Muscle of back (tissue), 11 donors: ENCODE results near the gene DNAH3. TPM values are rescaled to one million over a fixed set of nuclear protein-coding genes. Genes with fewer than 3 reads are reported as not detected.
A peak's percentile ranks its signal among the peaks of the same experiment; 100 is the strongest.
"Not testable (repeated sequence)": the region's sequence is repeated elsewhere in the genome, so short reads cannot be mapped to it uniquely, and the experiment has no call there.

Source experiments
- DNase-seq, 3 donors: peaks; one replicate each; pipeline versions ENCODE4 v3.0.0 to v3.0.0-alpha.2; 2013
- polyA plus RNA-seq, 10 donors: library from polyadenylated mRNA; unstranded; fragments of 120-200 nt; gene quantifications; one replicate each; pipeline ENCODE4 v1.2.1, GENCODE V29; 2013; ENCODE audit not compliant: insufficient read length in 10 of 10

DNAH3 gene
- polyA plus RNA-seq, 10 donors: 0.03 to 0.54 (median 0.25) TPM

GRCh38 chr16:21167929-21168602, 17.4 kb upstream of the DNAH3 start:
- no peak for DNase-seq

- peak in 1 of 3 donors; percentile 54 for DNase-seq
Observed at GRCh38 chr16:21167360-21167759, 16.7 kb upstream of the DNAH3 start.

- no peak for DNase-seq
Observed at GRCh38 chr16:21166561-21166961, 15.9 kb upstream of the DNAH3 start.

GRCh38 chr16:21164521-21165168, 14.0 kb upstream of the DNAH3 start:
- DNase-seq: no peak

GRCh38 chr16:21163576-21163975, 12.9 kb upstream of the DNAH3 start:
- DNase-seq: no peak

GRCh38 chr16:21162661-21163151, 12.1 kb upstream of the DNAH3 start:
- peak; percentile 66 to 76 (median 75) for DNase-seq

- no peak for DNase-seq
Observed at GRCh38 chr16:21161211-21161610, 10.6 kb upstream of the DNAH3 start.

GRCh38 chr16:21160276-21160675, 9.6 kb upstream of the DNAH3 start:
- no peak for DNase-seq

- DNase-seq: peak in 2 of 3 donors; percentile 37 to 72
Observed at GRCh38 chr16:21159281-21159951, 8.8 kb upstream of the DNAH3 start.

GRCh38 chr16:21158208-21159110, 7.8 kb upstream of the DNAH3 start, which contains the start of gene LDAF1:
TSS of gene LDAF1 (plus strand) at chr16:21158674. CDS start at chr16:21161183, 2,509 bp downstream.
- peak; percentile 72 to 91 (median 84) for DNase-seq

GRCh38 chr16:21157632-21158031, 7.0 kb upstream of the DNAH3 start:
- no peak for DNase-seq

- DNase-seq: peak; percentile 69 to 76 (median 74)
Observed at GRCh38 chr16:21156767-21157467, 6.3 kb upstream of the DNAH3 start.

GRCh38 chr16:21156011-21156410, 5.4 kb upstream of the DNAH3 start:
- DNase-seq: not testable (repeated sequence)

GRCh38 chr16:21153124-21153729, 2.6 kb upstream of the DNAH3 start:
- not testable (repeated sequence) for DNase-seq

- DNase-seq: not testable (repeated sequence)
Observed at GRCh38 chr16:21152160-21153030, 1.7 kb upstream of the DNAH3 start.

GRCh38 chr16:21145738-21146137, 4.9 kb downstream of the DNAH3 start:
- DNase-seq: no peak

GRCh38 chr16:21134053-21134452, 16.6 kb downstream of the DNAH3 start:
- DNase-seq: no peak

GRCh38 chr16:21130811-21131210, 19.8 kb downstream of the DNAH3 start:
- DNase-seq: no peak

- no peak for DNase-seq
Observed at GRCh38 chr16:21128991-21129390, 21.7 kb downstream of the DNAH3 start.
